HCT116 (cell line): ENCODE results near the gene DZIP3. TPM values are rescaled to one million over a fixed set of nuclear protein-coding genes. Genes with fewer than 3 reads are reported as not detected.

ENCODE experiments used
- ATAC-seq: fragments of 200-7000 bp; cut with Tn5 transposase; 2 replicates; pipeline ENCODE4 v1.9.1; 2020; ENCODE audit warnings: mild to moderate bottlenecking, moderate library complexity
- BruUV-seq: library from RNA; stranded (reverse); fragments of 400-500 nt; replicated peaks from 2 replicates; lab custom pipeline; 2021; lab: Mats Ljungman, UMichigan
- CTCF ChIA-PET: fragments of 300-600 bp; sonication (Branson Sonifier 250); formaldehyde crosslinking; loops from one replicate; lab custom pipeline; 2021; ENCODE audit warnings: antibody characterized with exemption; lab: Charles Lee
- POLR2A ChIA-PET: fragments of 300-600, 350-600 bp; sonication (Branson Sonifier 250); formaldehyde crosslinking; loops from one replicate; lab custom pipeline; 2021; ENCODE audit warnings: antibody characterized with exemption; lab: Charles Lee
- RAD21 ChIA-PET, 2 experiments: fragments of 300-600 bp; sonication (Branson Sonifier 250); formaldehyde crosslinking; loops; one replicate each; lab custom pipeline; 2023; ENCODE audit warnings: low total read pairs in 2 of 2; ENCODE audit not compliant: uncharacterized antibody in 2 of 2, unreplicated experiment in 2 of 2, low non-redundant PET in 1 of 2; lab: Charles Lee
- DNase-seq: peaks from one replicate; pipeline ENCODE4 v3.0.0-alpha.2; 2010; ENCODE audit warnings: low read depth, low spot score
- H2AFZ ChIP-seq: fragments of 200-600 bp; shearing (Covaris generic), sonication (generic); 2 replicates; pipeline ENCODE4 v1.6.1; 2017; ENCODE audit warnings: low read depth, mixed run types, mixed read lengths, antibody characterized with exemption, low read length; ENCODE audit not compliant: poor library complexity, severe bottlenecking
- H3K27ac ChIP-seq: 2 replicates; pipeline ENCODE4 v1.5.1; 2012; ENCODE audit warnings: low read depth, low read length
- H3K27me3 ChIP-seq: fragments of 200-600 bp; sonication (generic); 2 replicates; pipeline ENCODE4 v1.6.1; 2016; ENCODE audit warnings: mixed run types, low read length, mixed read lengths; ENCODE audit not compliant: insufficient read depth
- H3K36me3 ChIP-seq, 2 experiments: fragments of 200-500 bp in 1 of 2; fragments of 200-600 bp in 1 of 2; sonication (Bioruptor generic) in 1 of 2; sonication (generic) in 1 of 2; 2 replicates each; pipeline versions ENCODE4 v1.5.1 to v1.6.1; 2014 to 2016; ENCODE audit warnings: low read length in 2 of 2, inconsistent platforms in 1 of 2, mixed read lengths in 1 of 2, mixed run types in 1 of 2; ENCODE audit not compliant: insufficient read depth in 2 of 2, control insufficient read depth in 1 of 2
- H3K4me1 ChIP-seq, 2 experiments: fragments of 200-600 bp in 1 of 2; sonication (generic) in 1 of 2; 2 replicates each; pipeline versions ENCODE4 v1.5.1 to v1.6.1; 2012 to 2017; ENCODE audit warnings: low read length in 2 of 2, inconsistent platforms in 1 of 2, mild to moderate bottlenecking in 1 of 2, mixed read lengths in 1 of 2, mixed run types in 1 of 2, moderate library complexity in 1 of 2; ENCODE audit not compliant: insufficient read depth in 2 of 2, control insufficient read depth in 1 of 2
- H3K4me2 ChIP-seq: fragments of 200-600 bp; sonication (generic); 2 replicates; pipeline ENCODE4 v1.6.1; 2017; ENCODE audit warnings: mixed run types, low read length, mixed read lengths
- H3K4me3 ChIP-seq, 2 experiments: fragments of 200-600 bp in 1 of 2; sonication (generic) in 1 of 2; replicated peaks in 1 of 2; 2 replicates each; pipeline ENCODE4 v1.5.1; 2011 to 2016; ENCODE audit warnings: low read length in 2 of 2, control low read depth in 1 of 2, low read depth in 1 of 2, mild to moderate bottlenecking in 1 of 2, mixed read lengths in 1 of 2, mixed run types in 1 of 2
- H3K79me2 ChIP-seq: fragments of 200-600 bp; sonication (generic); 2 replicates; pipeline ENCODE4 v1.6.1; 2017; ENCODE audit warnings: mild to moderate bottlenecking, mixed run types, low read length, moderate library complexity, mixed read lengths; ENCODE audit not compliant: insufficient read depth
- H3K9ac ChIP-seq: fragments of 200-600 bp; sonication (generic); 2 replicates; pipeline ENCODE4 v1.6.1; 2016; ENCODE audit warnings: low read length, mixed read lengths
- H3K9me2 ChIP-seq: fragments of 200-600 bp; sonication (generic), shearing (Covaris generic); 2 replicates; pipeline ENCODE4 v1.6.1; 2017; ENCODE audit warnings: mixed run types, mild to moderate bottlenecking, moderate library complexity; ENCODE audit not compliant: insufficient read depth
- H3K9me3 ChIP-seq, 2 experiments: fragments of 200-500 bp in 1 of 2; fragments of 200-600 bp in 1 of 2; sonication (Bioruptor generic) in 1 of 2; sonication (generic) in 1 of 2; 2 replicates each; pipeline ENCODE4 v1.6.1; 2014 to 2017; ENCODE audit warnings: low read length in 2 of 2, mixed read lengths in 2 of 2, inconsistent platforms in 1 of 2, low read depth in 1 of 2, mild to moderate bottlenecking in 1 of 2, mixed run types in 1 of 2, moderate library complexity in 1 of 2; ENCODE audit not compliant: control insufficient read depth in 1 of 2, insufficient read depth in 1 of 2
- H4K20me1 ChIP-seq: fragments of 200-600 bp; sonication (generic), shearing (Covaris generic); 2 replicates; pipeline ENCODE4 v1.6.1; 2017; ENCODE audit warnings: mixed run types, mild to moderate bottlenecking, moderate library complexity; ENCODE audit not compliant: insufficient read depth
- CEBPB ChIP-seq: IDR thresholded peaks from 2 replicates; pipeline ENCODE4 v1.6.1; 2012; ENCODE audit warnings: low read depth
- EGR1 ChIP-seq: IDR thresholded peaks from 2 replicates; pipeline ENCODE4 v1.6.1; 2012; ENCODE audit warnings: low read depth
- ELF1 ChIP-seq: IDR thresholded peaks from 2 replicates; pipeline ENCODE4 v1.6.1; 2012; ENCODE audit warnings: low read depth, borderline replicate concordance
- EZH2 ChIP-seq: fragments of 200-600 bp; sonication (generic); IDR thresholded peaks from 2 replicates; pipeline ENCODE4 v1.6.1; 2017; ENCODE audit warnings: antibody characterized with exemption, mixed run types
- EZH2phosphoT487 ChIP-seq: fragments of 200-600 bp; IDR thresholded peaks from 2 replicates; pipeline ENCODE4 v1.6.1; 2018; ENCODE audit warnings: antibody characterized with exemption, borderline replicate concordance
- MAX ChIP-seq: IDR thresholded peaks from 2 replicates; pipeline ENCODE4 v1.6.1; 2012
- POLR2AphosphoS5 ChIP-seq: IDR thresholded peaks from 2 replicates; pipeline ENCODE4 v1.6.1; 2011; ENCODE audit warnings: mild to moderate bottlenecking, low read depth, low read length, moderate library complexity
- RAD21 ChIP-seq: IDR thresholded peaks from 2 replicates; pipeline ENCODE4 v1.6.1; 2012; ENCODE audit warnings: low read depth, mild to moderate bottlenecking
- TCF7L2 ChIP-seq: IDR thresholded peaks from 2 replicates; pipeline ENCODE4 v1.7.0; 2011; ENCODE audit warnings: borderline replicate concordance, inconsistent platforms; ENCODE audit not compliant: insufficient read depth, insufficient read length; ENCODE audit errors: extremely low read depth
- YY1 ChIP-seq: IDR thresholded peaks from 2 replicates; pipeline ENCODE4 v1.6.1; 2011; ENCODE audit warnings: low read length, low read depth, moderate library complexity, mild to moderate bottlenecking; ENCODE audit not compliant: insufficient replicate concordance; ENCODE audit errors: extremely low read depth
- ZBTB33 ChIP-seq: IDR thresholded peaks from 2 replicates; pipeline ENCODE4 v1.6.1; 2011; ENCODE audit warnings: mild to moderate bottlenecking, low read length, moderate library complexity; ENCODE audit not compliant: insufficient replicate concordance; ENCODE audit errors: extremely low read depth
- ZFX ChIP-seq: fragments of 450-650 bp; IDR thresholded peaks from 2 replicates; pipeline ENCODE4 v1.6.1; 2017
- ZNF274 ChIP-seq: fragments of 200-500 bp; sonication (Bioruptor generic); IDR thresholded peaks from 2 replicates; pipeline ENCODE4 v1.6.1; 2014; ENCODE audit warnings: mild to moderate bottlenecking, low read depth, low read length, inconsistent platforms
- intact Hi-C: fragments of 100-400 bp; cut with micrococcal nuclease; formaldehyde crosslinking; loops from 2 replicates; pipeline ENCODE4 v1.10.0; 2022
- total RNA-seq: library from RNA; stranded (reverse); gene quantifications from one replicate; pipeline ENCODE4 v1.2.1, GENCODE V29; 2021; ENCODE audit not compliant: unreplicated experiment
- TF ChIP-seq, protein P1 (sequence below), 3 experiments: fragments of 200-600 bp in 1 of 3; sonication (generic) in 1 of 3; IDR thresholded peaks in 2 of 3; conservative IDR thresholded peaks in 1 of 3; 2 replicates each; pipeline ENCODE4 v1.5.1; 2012 to 2017; ENCODE audit warnings: low read depth in 2 of 3, low read length in 2 of 3, antibody characterized with exemption in 1 of 3, borderline replicate concordance in 1 of 3, control low read depth in 1 of 3, mild to moderate bottlenecking in 1 of 3, mixed read lengths in 1 of 3, mixed run types in 1 of 3, moderate library complexity in 1 of 3; ENCODE audit not compliant: insufficient read depth in 1 of 3

The DZIP3 gene
- total RNA-seq, 1 experiment from 2014 or later, result 19.4 TPM

DNA sequence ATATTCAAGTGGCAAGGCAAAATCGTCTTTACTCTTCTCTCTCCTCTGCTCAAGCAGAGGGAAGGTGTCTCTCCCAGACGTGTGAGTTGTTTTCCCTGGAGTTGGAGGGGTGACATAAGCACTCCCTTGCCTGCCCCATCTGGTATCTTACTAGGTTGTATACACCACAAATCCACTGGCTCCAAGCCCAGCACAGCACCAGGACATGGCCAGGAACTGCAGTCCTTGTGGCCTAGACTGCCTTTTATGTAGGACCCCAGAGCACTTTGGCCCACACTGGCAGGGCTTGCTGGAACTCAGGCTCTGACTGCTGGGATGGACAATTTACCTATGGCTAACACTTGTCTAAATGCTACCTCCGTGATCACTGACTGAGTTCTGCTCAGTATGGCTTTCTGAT, 34.0 kb downstream of the DZIP3 start:
- ChIA-PET RAD21 (no interaction called here), CTCF (no interaction called here), POLR2A (no interaction called here)
- Histone ChIP-seq H3K9me2 (no peaks in the 10 kb centered on the region), H3K27me3 (no peaks in the 10 kb centered on the region), H3K79me2 (no peaks in the 10 kb centered on the region), H3K9ac (no peak overlapping the region), H3K9me3 (no peaks in the 10 kb centered on the region), H3K4me1 (no peaks in the 10 kb centered on the region), H3K36me3 (peaks cover 0 to 2% of the 10 kb centered on the region in 2 experiments; a peak in 1 of 4 replicates), H3K27ac (no peak overlapping the region), H3K4me2 (no peak overlapping the region), H2AFZ (no peak overlapping the region), H4K20me1 (no peaks in the 10 kb centered on the region), H3K4me3 (no peak overlapping the region)
- ATAC-seq (no peak), DNase-seq (no peak)
- TF ChIP-seq ZFX (no peak), EZH2phosphoT487 (no peak), ELF1 (no peak), YY1 (no peak), TCF7L2 (no peak), ZNF274 (no peak), EZH2 (no peak), EGR1 (no peak), ZBTB33 (no peak), MAX (no peak), POLR2AphosphoS5 (no peak), RAD21 (no peak), CEBPB (no peak)
- TF ChIP-seq, protein P1, sequence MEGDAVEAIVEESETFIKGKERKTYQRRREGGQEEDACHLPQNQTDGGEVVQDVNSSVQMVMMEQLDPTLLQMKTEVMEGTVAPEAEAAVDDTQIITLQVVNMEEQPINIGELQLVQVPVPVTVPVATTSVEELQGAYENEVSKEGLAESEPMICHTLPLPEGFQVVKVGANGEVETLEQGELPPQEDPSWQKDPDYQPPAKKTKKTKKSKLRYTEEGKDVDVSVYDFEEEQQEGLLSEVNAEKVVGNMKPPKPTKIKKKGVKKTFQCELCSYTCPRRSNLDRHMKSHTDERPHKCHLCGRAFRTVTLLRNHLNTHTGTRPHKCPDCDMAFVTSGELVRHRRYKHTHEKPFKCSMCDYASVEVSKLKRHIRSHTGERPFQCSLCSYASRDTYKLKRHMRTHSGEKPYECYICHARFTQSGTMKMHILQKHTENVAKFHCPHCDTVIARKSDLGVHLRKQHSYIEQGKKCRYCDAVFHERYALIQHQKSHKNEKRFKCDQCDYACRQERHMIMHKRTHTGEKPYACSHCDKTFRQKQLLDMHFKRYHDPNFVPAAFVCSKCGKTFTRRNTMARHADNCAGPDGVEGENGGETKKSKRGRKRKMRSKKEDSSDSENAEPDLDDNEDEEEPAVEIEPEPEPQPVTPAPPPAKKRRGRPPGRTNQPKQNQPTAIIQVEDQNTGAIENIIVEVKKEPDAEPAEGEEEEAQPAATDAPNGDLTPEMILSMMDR (IDR thresholded peaks at IDR 0.05 in 2 of 3, conservative IDR thresholded peaks at IDR 0.05 in 1 of 3; ENCODE audit: borderline replicate concordance in 1 of 3, insufficient read depth in 1 of 3, low read depth in 2 of 3, low read length in 2 of 3), result no peak
- no TSS peak for BruUV-seq
- intact Hi-C loops, result no loop called here
